HG03442 (cell line): ENCODE results near the gene CYP2B6.
"Not testable (repeated sequence)": the region's sequence is repeated elsewhere in the genome, so short reads cannot be mapped to it uniquely, and the experiment has no call there.

ENCODE experiments used
- ATAC-seq: cut with Tn5 transposase; IDR thresholded peaks from one replicate; pipeline ENCODE4 v1.9.1; 2021; ENCODE audit warnings: mild to moderate bottlenecking, moderate library complexity; ENCODE audit not compliant: unreplicated experiment

Gene CYP2B6

DNA sequence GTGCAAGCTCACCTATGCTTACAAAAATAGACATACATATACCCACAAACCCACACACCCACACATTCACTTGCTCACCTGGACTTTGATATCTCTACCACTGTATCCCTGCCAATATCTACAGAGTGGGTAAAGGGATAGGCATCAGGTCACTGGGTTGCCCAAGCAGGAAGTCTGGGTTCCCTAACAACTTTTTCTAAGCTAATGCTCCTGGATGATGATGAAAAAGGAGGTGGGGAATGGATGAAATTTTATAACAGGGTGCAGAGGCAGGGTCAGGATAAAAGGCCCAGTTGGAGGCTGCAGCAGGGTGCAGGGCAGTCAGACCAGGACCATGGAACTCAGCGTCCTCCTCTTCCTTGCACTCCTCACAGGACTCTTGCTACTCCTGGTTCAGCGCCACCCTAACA, at the start of gene CYP2B6:
Gene CYP2B6 (plus strand): TSS at position 311 of the 410 bp plus-strand sequence. CDS start 24 bp downstream, at position 335.
- ATAC-seq = no peak

DNA sequence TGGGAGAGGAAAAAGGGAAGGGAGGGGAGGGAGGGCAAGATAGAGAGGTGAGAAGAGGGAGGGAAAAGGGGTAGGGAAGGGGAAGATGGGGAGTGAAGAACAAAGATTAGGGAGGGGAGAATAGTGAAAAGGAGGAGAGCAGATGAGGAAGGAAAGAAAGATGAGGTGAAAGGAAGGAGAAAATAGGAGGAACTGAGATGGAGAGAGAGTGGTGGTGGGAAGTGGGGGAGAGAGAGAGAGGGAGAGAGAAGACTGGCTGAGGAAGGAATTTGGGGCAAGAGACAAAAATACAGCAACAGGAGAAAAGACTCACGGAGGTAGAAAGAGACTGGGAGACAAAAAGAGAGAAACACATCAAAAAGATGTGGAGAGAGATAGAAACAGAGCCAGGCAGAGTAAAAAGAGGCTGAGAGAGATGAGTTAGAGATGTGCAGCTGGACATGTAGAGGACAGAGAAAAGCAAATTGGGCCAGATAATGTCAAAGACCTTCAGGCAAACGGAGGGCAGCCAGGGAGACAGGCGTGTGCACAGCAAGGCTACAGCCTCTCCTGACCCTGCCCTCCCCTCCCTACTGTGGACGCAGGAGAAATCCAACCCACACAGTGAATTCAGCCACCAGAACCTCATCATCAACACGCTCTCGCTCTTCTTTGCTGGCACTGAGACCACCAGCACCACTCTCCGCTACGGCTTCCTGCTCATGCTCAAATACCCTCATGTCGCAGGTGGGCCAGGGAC, 49.4 kb upstream of the CYP2B6 start:
- no peak for ATAC-seq

DNA sequence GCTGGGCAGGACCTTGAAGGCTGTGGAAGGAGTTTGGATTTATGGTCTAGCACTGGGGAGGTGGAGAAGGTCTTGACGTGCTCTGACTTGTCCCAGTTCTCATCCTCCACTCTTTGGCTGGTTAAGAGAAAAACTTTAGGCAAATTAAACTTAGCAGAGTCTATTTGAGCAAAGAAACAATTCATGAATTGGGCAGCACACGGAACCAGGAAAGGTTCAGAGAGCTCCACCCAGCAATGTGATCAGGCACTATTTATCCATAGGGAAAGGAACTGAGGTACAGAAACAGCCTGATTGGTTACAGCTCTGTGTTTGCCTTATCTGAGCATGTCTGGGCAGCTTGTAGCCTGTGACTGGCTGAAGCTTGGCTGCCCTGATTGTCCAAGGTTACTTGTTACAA, 45.4 kb upstream of the CYP2B6 start:
- no peak for ATAC-seq

DNA sequence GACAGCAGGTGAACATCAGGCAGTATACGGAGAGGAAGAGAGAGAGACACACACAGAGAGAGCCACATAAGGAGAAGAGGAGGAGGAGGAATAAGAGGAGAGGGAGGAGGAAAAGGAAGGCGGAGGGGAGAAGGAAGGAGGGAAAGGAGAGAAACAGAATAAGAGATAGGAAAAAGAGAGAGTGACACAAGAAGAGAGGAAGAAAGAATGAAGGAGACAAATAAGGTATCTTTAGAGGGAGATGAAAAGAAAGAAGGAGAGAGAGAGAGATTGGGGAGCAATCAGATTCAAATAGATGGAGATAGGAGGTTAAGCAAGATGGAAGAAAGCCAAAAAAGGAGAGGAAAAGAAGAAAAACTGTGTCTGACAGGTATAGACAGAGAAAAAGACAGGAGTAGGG, 44.0 kb upstream of the CYP2B6 start:
- no peak for ATAC-seq

DNA sequence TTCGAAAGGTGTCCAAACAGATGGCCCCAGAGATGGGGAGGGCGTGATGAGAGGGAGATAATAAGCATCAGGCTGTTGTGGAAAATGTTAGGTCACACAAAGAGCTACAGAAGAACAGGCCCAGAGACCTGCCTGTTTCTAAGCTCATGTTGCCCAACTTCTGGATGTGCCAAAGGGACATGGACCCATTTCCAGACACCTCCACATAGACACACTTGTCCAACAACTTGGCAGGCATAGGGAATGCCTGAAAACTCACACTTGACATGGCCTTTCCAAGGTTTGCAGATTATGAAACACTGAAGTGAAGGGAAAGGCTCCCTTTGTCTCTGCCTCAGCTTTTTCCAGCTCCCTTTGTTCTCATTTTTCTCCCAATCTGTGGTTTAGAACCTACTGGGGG, 43.5 kb upstream of the CYP2B6 start:
- ATAC-seq = no peak

DNA sequence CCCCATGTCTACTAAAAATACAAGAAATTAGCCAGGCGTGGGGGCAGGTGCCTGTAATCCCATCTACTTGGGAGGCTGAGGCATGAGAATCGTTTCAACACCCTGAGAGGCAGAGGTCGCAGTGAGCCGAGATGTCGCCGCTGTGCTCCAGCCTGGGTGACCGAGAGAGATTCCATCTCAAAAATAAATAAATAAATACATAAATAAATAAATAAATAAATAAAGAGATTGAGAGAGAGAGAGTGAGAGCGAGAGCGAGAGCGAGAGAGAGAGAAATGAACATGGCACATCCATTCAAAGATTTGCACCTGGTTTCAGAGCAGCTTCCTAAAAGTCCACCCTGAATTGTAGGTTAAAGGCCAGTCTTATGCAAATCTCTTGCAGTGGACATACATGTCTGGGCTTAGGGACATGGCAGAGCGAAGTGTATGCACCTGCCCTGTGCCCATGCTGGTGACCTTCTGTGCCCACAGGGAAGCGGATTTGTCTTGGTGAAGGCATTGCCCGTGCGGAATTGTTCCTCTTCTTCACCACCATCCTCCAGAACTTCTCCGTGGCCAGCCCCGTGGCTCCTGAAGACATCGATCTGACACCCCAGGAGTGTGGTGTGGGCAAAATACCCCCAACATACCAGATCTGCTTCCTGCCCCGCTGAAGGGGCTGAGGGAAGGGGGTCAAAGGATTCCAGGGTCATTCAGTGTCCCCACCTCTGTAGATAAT, 42.3 kb upstream of the CYP2B6 start:
- no peak for ATAC-seq

DNA sequence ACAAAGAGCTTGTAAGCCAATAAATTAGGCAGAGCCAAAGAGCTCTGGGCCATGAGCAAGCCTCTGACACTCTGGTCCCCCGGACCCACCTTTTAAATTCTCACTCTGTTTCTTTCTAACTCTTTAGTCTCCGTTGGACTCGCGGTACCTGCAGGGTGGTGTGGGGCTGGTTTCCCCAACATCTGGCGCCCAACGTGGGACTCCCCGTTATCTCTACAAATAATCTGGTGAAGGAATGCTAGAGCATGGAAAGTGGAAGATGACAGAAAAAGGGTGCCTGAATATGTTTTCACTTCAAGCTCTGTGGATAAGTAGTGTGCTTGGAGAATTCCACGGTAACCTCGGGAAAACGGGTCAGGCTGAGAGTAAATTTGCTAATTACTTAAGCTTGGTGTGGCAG, 36.5 kb upstream of the CYP2B6 start:
- ATAC-seq = no peak

DNA sequence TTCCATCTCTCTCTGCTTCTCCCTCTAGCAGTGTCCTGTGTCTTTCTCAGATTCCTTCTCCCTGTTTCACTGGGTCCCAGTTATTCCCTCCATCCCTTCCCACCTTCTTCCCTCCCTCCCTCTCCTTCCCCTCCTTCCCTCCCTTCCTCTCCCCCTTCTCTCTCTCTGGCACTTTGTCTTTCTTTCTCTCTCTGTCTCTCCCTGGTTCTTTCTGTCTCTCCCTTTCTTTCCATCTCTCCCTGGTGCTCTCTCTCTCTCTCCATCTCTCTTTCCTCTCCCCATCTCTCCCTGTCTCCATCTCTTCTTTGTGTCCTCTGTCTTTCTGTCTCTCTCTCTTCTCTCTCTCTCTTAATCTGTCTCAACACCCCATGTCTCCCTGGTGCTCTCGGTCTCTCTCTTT, 31.7 kb upstream of the CYP2B6 start:
- ATAC-seq = no peak

DNA sequence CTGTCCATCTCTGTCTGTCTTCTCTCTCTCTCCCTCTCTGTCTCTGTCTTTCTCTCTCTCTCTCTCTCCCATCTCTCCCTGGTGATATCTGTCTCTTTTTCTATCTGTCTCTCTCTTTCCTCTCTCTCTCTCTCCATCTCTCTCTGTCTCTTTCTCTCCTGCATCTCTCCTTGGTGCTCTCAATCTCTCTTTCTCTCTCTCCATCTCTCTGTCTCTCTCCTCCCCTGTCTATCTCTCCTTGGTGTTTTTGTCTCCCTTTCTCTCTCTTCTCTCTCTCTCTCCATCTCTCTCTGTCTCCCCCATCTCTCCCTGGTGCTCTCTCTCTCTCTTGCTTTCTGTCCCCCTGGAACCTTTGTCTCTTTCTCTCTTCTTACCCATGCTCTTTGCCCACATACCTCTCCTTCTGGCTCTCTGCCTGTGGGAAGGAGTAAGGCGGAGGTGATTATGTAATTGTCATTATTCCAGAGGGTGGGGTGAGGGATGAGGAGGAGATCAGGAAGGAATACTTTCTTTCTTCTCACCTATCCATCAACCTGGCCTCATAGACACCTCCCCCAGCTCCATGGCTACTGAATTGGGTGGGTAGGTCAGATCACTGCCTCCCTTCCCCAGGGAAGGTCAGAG, 30.9 kb upstream of the CYP2B6 start:
- no peak for ATAC-seq

DNA sequence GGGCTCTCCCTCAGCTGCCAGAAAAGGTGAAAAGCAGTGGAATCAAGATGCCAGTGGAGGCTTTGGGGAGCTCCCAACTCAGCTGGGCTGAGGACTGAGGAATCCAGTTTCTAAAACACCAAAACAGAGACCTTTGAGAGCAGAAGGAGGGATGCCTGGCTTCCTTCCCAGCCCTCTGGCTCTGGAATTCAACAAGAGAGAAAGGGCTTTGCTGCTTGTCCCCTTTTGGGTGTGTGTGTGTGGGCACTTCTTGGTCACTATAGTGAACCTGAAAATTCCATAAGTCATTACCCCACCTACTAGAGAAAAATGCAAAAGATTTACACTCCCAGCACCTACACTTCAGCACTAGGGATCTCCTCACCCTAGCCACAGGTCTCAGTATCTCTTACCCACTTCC, 30.3 kb upstream of the CYP2B6 start:
- ATAC-seq = no peak

DNA sequence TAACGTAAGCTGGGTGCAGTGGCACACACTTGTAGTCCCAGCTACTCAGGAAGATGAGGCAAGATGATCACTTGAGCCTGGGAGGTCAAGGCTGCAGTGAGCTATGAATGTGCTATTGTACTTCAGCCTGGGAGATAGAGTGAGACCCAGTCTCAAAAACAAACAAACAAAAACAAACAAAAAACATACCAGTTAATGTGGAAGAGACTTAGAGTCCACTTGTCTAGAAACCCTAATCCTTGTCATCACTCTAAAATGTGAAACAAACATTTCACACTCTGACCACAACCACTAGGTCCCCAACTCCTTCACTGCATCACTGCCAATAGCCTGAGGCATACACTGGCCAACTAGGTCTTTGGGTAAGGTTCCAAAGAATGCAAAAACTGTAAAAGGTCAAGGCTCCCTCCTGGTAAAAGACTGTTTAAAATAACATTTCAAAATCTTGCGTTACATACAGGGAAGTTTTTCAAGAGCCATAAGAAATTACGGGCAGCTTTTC, 28.6 kb upstream of the CYP2B6 start:
- no peak for ATAC-seq

DNA sequence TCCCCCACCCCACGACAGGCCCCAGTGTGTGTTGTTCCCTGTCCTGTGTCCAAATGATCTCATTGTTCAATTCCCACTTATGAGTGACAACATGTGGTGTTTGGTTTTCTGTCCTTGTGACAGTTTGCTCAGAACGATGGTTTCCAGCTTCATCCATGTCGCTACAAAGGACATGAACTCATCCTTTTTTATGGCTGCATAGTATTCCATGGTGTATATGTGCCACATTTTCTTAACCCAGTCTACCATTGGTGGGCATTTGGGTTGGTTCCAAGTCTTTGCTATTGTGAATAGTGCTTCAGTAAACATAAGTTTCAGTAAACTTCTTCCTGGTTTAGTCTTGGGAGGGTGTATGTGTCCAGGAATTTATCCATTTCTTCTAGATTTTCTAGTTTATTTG, 26.7 kb upstream of the CYP2B6 start:
- ATAC-seq = not testable (repeated sequence)

DNA sequence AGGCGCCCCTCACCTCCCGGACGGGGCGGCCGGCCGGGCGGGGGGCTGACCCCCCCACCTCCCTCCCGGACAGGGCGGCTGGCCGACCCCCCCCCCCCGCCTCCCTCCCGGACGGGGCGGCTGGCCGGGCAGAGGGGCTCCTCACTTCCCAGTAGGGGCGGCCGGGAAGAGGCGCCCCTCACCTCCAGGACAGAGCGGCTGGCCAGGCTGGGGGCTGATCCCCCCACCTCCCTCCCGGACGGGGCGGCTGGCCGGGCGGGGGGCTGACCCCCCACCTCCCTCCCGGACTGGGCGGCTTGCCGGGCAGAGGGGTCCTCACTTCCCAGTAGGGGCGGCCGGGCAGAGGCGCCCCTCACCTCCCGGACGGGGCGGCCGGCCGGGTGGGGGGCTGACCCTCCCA, 25.7 kb upstream of the CYP2B6 start:
- not testable (repeated sequence) for ATAC-seq

DNA sequence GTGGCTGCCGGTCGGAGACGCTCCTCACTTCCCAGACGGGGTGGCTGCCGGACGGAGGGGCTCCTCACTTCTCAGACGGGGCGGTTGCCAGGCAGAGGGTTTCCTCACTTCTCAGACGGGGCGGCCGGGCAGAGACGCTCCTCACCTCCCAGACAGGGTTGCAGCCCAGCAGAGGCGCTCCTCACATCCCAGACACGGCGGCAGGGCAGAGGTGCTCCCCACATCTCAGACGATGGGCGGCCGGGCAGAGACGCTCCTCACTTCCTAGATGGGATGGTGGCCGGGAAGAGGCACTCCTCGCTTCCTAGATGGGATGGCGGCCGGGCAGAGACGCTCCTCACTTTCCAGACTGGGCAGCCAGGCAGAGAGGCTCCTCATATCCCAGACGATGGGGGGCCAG, 24.5 kb upstream of the CYP2B6 start:
- not testable (repeated sequence) for ATAC-seq

DNA sequence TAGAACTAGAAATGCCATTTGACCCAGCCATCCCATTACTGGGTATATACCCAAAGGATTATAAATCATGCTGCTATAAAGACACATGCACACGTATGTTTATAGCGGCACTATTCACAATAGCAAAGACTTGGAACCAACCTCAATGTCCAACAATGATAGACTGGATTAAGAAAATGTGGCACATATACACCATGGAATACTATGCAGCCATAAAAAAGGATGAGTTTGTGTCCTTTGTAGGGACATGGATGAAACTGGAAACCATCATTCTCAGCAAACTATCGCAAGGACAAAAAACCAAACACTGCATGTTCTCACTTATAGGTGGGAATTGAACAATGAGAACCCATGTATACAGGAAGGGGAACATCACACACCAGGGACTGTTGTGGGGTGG, 23.0 kb upstream of the CYP2B6 start:
- not testable (repeated sequence) for ATAC-seq

DNA sequence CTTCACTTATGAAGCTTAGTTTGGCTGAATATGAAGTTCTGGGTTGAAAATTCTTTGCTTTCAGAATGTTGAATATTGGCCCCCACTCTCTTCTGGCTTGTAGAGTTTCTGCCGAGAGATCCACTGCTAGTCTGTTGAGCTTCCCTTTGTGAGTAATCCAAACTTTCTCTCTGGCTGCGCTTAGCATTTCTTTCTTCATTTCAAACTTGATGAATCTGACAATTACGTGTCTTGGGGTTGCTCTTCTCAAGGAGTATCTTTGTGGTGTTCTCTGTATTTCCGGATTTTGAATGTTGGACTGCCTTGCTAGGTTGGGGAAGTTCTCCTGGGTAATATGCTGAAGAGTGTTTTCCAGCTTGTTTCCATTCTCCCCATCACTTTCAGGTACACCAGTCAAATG, 21.4 kb upstream of the CYP2B6 start:
- ATAC-seq = not testable (repeated sequence)

DNA sequence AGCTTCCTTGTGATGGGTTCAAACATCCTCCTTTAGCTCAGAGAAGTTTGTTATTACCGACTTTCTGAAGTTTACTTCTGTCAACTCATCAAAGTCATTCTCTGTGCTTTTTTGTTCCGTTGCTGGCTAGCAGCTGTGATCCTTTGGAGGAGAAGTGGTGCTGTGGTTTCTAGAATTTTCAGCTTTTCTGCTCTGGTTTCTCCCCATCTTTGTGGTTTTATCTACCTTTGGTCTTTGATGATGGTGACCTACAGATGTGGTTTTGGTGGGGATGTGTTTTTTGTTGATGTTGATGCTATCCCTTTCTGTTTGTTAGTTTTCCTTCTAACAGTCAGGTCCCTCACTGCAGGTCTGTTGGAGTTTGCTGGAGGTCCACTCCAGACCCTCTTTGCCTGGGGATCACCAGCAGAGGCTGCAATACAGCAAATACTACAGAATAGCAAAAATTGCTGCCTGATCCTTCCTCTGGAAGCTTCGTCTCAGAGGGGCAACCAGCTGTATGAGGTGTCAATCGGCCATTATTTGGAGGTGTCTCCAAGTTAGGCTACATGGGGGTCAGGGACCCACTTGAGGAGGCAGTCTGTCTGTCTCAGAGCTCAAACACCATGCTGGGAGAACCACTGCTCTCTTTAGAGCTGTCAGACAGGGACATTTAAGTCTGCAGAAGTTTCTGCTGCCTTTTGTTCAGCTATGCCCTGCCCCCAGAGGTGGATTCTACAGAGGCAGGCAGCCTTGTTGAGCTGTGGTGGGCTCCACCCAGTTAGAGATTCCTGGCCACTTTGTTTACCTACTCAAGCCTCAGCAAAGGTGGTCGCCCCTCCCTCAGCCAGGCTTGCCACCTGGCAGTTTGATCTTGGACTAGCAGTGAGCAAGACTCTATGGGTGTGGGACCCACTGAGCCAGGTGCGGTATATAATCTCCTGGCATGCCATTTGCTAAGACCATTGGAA, 20.4 kb upstream of the CYP2B6 start:
- not testable (repeated sequence) for ATAC-seq

DNA sequence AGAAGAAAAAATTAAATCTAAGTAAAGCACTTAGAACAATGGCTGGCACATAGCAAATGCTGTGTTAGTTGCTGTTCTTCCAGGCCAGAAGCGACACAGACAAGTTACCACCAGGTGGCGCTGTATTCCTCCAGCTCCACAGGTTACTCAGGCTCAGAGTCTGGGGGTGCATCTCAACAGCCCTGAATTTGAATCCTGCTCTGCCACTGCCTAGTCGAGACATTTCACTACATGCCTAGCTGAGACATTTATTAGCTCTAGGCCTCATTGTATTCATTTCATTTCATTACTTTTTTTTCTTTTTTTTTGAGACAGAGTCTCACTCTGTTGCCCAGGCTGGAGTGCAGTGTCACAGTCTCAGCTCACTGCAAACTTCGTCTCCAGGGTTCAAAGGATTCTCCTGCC, 16.4 kb upstream of the CYP2B6 start:
- ATAC-seq = no peak

DNA sequence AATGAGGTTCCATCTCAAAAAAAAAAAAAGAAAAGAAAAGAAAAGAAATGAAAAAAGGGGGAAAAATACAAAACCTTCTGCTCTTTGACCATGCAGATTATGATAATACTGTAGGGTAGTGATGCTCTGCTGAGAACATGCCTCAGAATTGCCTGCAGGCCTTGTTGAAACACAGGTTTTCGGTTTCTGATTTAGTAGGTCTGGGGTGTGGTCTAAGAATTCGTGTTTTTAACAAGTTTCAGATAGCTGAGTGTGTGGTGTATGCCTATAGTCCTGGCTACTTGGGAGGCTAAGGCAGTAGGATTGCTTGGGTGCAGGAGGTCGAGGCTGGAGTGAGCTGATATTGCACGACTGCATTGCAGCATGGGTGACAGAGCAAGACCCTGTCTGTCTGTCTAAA, 14.9 kb upstream of the CYP2B6 start:
- no peak for ATAC-seq

DNA sequence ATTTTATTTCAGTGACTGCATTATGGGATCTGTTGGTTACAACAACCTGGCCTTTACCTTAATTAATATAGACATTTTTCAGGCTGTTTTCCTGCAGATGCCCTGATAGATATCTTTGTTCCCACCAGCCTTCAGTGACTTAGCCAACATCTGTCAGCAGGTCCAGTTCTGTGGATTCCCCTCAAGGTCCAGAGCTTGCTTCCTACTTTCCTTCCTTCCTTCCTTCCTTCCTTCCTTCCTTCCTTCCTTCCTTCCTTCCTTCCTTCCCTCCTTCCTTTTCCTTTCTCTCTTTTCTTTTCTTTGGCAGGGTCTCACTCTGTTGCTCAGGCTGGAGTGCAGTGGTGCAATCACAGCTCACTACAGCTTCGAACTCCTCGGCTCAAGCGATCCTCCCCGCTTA, 14.4 kb upstream of the CYP2B6 start:
- ATAC-seq = no peak

DNA sequence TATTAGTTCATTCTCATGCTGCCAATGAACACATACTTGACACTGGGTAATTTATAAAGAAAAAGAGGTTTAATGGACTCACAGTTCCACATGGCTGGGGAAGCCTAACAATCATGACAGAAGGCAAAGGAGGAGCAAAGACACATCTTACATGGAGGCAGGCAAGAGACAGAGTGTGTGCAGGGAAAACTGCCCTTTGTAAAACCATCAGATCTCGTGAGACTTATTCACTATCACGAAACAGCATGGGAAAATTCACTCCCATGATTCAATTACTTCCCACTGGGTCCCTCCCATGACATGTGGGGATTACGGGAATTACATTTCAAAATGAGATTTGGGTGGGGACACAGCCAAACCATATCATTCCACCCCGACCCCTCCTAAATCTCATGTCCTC, 11.3 kb upstream of the CYP2B6 start:
- ATAC-seq = not testable (repeated sequence)
